HG03175 (cell line): ENCODE results near the gene MRGPRF.
"Not testable (repeated sequence)": the region's sequence is repeated elsewhere in the genome, so short reads cannot be mapped to it uniquely, and the experiment has no call there.

Experiments
- ATAC-seq: cut with Tn5 transposase; IDR thresholded peaks from one replicate; pipeline ENCODE4 v1.9.1; 2021; ENCODE audit warnings: mild to moderate bottlenecking, moderate library complexity; ENCODE audit not compliant: unreplicated experiment

MRGPRF gene

DNA sequence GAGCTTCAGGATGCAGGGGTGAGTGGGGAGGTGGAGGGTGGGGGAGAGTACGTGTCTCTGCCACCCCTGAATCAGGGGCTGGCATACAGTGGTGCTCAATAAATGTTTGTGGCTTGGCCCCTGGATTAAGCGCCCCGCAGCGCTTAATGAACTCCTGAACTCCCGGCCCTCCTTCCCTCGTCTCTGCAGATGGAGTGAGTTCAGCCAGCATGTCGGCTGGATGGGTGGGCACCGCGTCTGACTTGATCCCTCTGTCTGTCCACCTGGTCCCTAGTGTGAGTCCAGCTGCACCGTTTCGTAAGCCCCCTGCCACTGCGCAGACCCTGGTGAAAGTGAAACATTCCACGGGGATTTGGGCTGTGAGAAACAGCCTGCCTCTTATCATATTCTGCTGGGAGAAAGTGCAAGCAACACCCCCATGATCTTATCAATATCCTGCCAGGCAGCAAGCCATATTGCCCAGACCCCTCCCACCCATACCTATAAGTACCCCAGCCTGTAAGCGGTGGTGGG, 20.2 kb downstream of the MRGPRF start:
- ATAC-seq = no peak

DNA sequence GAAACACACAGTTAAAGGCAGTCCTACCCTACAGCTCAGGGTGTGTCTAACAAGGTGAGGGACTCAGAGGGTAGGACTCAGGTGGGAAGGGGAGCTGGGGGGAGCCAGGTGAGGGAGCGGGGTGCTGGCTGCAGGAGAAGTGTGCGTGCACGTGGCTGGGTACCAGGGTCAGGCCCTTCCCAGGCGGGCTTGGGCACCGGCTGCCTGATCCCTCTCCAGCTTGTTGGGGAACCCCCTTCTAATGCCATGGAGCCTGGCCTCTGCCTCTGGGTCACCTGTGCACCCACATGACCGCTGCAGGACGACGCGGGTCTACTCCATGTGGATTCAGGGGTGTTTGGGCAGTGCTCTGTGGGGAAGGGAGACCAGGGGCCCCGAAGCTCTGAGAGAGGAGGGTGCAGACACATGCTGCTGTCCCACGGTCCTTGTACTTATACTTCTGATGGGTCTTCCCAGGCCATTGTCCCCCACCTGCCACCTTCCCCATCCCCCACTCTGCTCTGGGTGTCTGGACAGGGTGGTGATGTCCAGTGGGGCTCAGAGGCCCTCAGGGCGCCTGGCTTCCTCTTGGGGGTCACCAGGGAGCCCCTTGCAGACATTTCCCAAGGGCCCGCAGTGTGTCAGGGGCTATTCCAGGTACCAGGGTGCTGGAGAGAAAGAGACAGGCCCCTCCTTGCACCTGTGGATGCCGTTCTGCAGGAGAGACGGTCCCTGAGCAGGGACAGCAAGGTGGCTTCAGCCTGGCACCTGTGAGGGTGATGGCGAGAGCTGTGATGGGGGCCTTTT, 21.9 kb downstream of the MRGPRF start:
- no peak for ATAC-seq

DNA sequence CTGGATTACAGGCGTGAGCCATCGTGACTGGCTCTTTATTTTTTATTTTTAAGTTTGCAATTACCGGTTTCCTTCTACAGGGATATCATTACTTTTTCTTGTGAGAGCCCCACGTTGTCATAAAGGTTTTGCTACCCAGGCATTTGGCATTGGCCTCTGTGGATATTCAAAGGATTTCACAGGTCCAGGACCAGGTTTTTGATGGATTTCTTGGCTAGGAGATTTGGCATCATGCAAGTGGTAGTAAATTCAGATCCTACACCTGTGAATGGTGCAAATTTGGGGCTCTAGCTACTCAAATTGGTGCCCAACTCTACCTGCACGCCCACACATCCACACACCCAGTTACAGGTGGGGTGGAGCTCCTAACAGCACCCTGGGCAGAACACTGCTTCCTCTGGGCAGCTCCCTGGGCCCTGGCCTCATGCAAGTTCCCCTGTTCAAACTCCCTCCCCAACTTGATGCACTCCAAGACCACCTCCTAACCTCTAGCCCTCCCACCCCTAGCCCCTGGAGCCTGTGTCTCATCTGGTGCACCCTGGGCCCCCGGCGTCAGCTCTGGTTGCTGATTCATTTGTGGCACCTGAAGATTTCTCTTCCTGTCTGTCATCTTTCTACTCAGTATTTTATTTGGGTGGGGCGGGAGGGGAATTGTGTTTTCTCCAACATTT, 23.0 kb downstream of the MRGPRF start:
- no peak for ATAC-seq

DNA sequence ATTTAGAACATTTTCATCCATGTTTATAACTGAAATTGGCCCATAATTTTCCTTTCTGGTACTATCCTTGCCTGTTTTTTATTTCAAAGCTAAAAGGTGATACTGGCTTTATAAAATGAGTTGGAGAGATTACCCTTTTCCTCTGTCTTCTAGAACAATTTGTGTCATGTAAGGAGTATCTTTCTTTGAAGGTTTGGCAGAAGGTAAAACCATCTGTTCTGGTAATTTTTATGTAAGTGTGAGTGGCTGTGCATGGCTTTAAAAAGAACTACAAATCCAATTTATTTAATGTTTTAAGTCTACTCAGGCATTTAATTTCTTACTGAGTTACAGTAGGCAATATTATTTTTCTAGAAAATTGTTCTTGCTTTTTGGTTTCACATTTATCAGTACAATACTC, 24.6 kb downstream of the MRGPRF start:
- ATAC-seq = no peak

DNA sequence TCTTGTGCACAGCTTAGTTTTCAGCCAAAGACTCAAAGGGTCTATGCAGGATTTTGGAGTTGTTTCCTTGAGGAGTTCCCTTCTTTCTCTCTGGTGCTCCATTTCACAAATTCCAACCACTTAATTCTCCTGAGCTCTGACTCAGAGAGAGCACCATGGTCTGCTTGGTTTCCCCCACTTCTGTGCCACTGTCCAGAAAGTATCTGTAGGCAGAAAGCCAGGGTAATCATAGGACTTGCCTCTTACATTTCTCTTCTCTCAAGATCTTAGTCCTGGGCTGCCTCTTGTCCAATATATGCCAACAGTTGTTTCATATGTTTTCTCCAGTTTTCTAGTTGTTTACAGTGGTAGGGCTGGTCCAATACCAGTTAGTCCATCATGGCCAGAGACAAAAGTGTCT, 25.8 kb downstream of the MRGPRF start:
- no peak for ATAC-seq

DNA sequence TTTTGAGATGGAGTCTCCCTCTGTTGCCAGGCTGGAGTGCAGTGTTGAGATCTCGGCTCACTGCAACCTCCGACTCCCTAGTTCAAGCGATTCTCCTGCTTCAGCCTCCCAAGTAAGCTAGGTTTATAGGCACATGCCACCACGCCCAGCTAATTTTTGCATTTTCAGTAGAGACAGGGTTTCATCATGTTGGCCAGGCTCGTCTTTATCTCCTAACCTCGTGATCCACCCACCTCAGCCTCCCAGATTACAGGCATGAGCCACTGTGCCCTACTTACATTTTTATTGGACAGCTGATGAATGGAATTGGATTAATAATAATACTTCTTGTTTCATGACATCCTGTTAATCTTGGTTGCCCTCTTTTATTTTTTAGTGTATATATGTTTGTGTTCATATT, 29.2 kb downstream of the MRGPRF start:
- ATAC-seq = no peak

DNA sequence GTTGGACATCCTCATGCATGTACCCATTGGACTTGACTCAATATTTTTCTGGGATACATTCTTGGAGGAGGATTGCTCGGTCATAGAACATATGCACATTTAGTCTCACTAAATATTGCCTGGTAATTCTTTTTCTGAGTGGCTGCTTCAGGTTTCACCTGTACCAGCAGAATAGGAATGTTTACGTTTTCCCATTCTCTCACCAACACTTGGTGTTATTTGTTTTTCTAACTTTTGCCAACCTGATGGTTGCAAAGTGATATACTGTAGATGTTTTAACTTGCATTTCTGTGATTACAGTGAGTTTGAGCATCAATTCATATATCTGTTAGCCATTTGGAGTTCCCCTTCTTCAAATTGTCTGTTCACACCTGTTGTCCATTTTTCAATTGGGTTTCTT, 30.9 kb downstream of the MRGPRF start:
- no peak for ATAC-seq

DNA sequence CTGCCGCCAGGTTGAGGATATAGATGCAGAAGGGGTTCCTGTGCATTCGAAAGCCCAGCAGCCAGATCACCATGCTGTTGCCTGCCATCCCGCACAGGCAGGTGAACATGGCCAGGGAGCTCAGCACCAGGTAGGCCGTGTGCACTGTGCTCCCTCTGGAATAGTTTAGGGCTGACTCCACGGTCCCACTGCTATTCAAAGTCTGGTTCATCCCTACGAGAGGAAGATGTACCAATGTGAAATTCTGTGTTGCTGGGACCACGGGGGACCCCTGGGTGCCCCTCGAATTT, 32.3 kb downstream of the MRGPRF start, which contains the start of gene MRGPRD:
Gene MRGPRD (minus strand): TSS at position 211 of the 290 bp plus-strand sequence. CDS start 0 bp downstream, at position 211.
- ATAC-seq = no peak

DNA sequence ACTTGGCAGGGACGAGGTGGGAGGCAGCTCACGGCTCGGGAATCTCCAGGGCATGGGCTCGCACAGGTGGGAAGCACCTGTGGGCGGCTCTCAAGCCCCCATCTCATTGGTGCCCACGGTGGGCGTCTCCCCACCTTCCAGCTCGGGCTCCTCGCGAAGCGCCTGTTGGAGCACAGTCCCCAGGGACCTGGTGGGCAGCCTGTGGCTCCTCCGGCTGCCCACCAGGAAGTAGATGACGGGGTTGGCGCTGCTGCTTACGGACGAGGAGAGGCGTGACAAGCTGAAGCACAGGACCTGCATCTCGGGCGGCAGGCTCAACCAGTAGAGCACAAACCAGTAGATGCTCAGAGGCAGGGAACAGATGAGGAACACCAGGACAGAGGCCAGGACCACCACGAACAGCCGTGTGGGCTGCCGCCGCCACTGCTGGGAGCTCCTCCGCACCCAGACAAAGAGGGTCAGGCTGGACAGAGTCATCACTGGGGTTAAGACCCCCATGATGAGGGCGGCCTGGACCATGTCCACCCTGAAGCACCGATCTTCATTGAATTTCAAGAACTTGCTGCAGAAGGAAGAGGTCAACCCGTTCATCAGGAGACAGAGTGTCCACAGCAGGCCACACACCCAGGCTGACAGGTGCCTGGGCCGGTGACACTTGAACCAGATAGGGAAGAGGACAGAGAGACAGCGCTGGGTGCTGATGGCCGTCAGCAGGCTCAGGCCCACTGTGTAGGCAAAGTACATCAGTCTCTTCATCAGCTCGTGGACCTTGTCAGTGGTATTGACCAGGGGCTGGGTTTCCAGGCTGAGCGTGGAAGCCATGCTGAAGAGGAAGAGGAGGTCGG, 32.9 kb downstream of the MRGPRF start:
- ATAC-seq = no peak

DNA sequence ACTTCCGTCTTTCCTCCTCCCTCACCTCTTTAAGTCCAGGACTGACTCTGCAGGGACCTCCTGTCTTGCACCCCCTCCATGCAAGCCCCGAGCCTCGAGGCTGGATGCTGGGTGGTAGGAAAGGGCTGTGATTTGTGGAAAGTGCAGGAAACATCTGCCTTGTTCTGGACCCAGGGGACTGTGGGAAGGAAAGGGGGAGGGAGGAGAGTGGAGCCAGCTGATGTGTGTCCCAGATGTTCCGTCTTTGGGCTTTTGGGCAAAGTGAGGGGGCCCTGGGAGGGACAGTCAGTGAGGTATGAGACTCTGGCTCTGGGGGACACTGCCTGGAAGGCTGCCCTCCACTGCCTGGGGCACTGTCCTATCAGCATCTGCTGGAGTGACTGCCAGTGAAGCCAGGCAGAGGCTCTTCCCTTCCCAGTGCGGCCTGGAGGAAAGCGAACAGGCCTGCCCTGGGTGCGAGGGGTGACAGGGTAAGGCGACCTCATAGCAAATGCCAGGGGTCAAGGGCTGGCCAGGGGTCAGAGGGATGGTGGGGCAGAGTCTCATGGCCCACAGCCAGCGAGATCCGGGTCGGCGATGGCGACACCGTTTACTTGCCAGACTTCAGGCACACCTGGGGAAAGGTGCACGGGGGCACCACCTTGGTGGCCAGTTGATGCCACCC, 34.0 kb downstream of the MRGPRF start:
- ATAC-seq = no peak

DNA sequence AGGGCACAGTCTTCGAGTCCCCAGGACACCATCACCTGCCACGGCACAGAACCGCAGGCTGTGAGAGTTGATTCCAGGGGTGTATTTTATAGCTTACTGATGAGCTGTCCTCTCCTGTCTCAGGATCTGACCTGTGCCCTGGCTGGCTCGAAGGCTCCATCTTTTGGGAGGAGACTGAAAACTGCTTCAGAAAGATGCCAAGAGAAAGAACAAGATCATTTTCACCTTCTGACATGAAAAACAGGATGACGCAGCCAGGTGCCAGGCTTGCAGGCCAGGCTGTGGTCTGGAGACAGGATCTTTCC, 34.5 kb downstream of the MRGPRF start:
- no peak for ATAC-seq

DNA sequence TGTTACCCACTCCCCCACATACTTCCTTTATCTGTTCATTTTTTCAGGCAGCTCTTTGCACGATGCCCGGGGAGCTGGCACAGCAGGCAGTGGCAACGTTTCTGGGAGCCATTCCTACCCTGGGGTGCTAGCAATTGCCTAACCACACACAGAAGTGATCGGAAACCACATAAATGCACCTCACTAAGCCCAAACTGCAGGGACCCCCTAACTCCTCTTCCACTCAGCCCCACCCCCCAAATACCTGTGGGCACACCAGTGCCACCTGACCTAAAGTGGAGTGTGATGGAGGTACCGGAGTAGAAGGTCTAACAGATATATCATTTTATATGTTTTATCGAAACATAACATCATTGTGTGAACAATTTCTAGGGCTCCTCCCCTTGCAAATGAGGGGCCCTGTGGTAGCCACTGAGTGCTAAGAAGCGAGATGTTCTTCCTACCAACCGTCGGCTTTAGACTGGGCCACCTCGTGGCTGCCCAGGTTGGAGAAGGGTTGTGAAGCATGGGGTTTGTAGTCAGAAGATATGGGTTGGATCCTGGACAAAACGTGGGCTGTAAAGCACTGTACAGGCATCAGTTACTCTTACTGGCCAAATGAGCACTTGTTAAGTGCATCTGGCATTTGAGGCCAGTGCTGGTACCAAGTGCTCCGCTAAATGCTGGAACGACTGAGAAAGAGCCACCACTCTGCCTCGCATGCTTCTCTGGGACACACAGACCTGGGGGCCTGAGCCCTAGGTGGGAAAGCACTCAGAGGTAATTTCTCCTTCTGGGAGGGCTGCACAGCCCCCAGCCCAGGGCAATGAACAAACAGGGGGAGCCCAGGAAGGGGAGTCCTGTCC, 35.0 kb downstream of the MRGPRF start:
- ATAC-seq = no peak

DNA sequence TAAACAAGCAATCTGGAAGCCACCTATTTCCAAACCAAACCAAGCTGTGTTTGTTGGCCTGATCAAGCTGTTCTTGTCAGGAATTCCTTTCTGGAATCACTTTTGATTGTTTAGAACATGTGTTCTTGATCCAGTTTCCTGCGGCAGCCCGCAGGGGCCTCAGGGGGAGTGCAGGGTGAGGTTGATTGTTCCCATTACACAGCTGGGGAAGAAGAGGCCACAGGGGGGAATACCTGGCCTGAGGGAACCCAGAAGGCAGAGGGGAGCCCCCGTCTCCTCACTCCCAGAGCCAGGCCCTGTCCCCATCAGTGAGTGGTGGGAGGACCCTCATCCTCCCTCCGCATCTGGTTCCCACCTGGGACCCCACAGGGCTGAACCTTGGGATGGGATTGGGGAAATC, 36.5 kb downstream of the MRGPRF start:
- ATAC-seq = no peak

DNA sequence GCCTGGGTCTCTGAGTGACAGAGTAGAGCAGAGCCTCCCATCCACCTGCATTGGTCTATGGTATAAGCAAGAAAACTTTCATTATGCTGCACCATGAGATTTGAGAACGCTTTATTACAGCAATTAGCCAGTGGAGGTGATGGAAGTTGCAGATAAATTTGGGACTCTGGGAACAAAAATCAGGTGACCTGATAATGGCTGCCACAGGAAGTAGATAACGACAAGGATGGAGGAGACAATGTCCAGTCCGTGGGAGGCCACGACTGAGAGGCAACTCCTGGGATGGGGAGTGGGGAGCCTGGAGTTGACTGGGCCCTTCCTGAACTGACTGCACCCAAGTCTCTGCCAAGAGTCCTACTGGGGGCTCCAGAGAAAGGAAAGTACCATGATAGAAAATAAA, 37.0 kb downstream of the MRGPRF start:
- ATAC-seq = no peak

DNA sequence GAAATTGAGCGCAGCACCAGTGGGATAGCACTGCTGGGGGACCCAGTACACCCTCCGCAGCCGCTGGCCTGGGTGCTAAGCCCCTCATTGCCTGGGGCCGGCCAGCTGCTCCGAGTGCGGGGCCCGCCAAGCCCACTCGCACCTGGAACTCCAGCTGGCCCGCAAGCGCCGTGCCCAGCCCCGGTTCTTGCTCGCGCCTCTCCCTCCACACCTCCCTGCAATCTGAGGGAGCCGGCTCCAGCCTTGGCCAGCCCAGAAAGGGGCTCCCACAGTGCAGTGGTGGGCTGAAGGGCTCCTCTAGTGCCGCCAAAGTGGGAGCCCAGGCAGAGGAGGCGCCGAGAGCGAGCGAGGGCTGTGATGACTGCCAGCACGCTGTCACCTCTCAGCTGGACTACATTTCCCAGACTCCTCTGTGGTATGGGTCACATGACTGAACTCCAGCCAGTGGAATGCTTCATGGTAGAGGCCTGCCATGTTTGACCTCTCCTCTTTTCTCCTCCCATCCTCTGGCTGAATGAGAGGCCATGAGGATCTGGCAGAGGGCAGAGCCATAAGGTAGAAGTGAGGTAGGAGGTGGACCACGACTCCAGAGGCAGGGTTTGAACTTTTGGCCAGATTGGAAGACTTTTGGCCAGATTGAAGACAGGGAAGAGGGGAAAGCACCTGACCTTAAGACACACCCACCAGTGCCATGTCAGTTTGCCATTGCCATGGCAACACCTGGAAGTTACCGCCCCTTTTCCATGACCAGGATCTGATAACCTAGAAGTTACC, 38.4 kb downstream of the MRGPRF start:
- ATAC-seq = no peak

DNA sequence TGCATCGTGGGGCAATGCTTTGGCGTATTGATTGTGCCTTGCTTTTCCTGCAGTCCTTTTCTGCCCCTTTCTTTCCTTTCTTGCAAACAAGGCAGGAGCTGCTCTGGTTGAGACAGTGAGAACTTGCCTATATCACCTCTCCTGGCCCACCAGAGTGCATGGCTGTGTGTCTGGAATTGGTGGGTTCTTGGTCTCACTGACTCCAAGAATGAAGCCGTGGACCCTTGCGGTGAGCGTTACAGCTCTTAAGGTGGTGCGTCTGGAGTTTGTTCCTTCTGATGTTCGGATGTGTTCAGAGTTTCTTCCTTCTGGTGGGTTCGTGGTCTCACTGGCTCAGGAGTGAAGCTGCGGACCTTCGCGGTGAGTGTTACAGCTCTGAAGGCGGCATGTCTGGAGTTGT, 39.3 kb downstream of the MRGPRF start:
- ATAC-seq = not testable (repeated sequence)

DNA sequence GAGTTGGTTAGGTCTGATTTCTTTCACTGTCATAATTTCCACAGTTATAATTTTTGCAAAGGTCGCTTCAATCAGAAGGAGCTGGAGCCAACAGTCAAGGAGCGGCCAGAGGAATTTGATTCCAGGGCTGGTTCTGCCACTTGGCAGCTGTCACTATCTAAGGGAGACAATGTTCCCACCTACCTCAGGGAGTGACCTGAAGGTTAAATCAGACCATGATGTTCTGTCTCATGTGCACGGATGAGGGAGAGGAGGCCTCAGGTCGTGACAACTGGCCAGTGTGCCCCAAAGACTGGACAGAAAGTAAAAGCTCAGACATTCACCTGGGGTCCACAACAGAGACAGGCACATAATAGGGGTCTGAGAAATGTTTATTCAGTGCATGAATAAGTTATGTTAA, 39.8 kb downstream of the MRGPRF start:
- ATAC-seq = no peak

DNA sequence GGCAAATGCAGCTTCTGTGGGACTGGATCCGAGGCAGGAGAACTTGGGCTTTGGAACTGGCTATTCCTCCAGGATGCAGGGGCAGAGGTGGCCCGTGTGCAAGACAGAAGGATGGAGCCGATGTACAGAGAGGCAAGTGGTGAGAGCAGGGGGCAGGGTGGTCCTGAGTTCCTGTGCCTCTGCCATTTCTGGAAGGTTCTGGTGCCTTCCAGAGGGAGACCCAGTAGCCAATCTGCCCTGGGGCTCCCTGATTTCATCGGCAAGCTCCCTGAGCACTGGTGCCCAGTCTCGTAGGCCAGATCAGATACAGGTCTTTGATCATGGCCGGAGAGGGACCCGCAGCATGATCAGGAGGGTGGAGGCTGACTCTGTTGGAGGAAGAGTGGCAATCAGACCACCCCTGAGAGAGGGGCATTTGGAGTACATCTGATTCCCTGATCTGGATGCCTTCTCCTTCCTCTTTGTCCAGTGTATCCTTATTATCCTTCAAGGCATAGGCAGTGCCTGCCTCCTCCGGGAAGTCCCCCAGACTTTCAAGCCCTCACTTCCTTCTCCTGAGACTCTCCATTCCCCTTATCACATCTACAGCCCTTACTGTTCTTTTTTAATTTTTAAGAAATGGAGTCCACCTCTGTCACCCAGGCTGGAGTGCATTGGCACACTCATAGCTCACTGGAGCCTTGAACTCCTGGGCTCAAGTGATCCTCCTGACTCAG, 42.0 kb downstream of the MRGPRF start:
- ATAC-seq = no peak

DNA sequence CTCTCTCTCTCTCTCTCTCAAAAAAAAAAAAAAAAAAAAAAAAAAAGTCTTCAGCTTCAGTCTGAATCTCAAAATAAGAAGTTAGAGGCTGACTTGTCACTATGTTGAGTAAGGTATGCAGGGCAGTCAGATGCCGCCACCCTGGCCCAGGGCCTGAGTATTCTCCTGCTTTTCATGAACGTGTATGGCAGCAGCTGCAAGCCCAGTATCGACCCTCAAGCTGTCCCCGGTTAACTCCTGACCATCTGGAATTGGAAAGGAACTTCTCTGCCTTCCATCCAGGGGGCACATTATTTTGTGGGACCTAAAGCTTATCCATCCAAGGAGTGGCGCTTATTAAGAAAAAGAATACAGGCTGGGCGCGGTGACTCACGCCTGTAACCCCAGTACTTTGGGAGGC, 43.7 kb downstream of the MRGPRF start:
- no peak for ATAC-seq
